ENCODE results near the gene SFMBT2.

DNA sequence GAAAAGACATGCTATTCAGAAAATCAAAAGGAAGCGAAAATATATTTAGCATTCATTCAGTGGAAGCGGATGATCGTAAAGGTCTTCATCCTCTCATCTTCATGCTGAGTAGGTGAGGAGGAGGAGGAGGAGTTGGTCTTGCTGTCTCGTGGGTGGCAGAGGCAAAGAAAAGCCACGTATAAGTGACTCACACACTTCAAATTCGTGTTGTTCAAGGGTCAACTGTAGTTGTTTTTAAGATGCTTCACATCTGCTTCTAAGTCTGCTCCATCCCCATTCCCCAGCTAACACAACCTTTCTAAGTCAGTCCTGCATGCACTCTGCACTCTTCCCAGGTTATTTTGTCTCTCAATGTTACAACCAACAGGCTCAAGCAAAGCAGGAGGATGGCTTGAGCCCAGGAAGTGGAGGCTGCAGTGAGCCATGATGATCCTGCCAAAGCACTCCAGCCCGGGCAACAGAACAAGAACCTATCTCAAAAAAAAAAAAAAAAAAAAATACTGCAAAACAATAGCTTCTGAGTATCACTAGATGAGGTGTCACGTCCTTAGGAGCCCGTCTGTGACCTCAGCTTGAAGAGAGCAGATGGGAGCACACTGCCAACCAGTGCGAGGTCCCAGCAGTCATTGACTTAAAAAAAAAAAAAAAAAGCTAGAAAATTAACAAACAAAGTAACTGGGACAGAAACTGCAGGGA, 70.5 kb downstream of the SFMBT2 start:
- no peak for TF ChIP-seq SMAD3 (CRISPR knock-in tag; IDR thresholded peaks at IDR 0.05)
- no peak for TF ChIP-seq SIN3A (IDR thresholded peaks at IDR 0.05; ENCODE audit: borderline replicate concordance, low read depth, low read length)
- no peak for TF ChIP-seq POLR2A (IDR thresholded peaks at IDR 0.05; ENCODE audit: insufficient read depth in 1 of 2, low read depth in 2 of 2, low read length in 2 of 2)

Data from HepG2 (cell line).